ENCODE results near the gene SFXN4. TPM values are rescaled to one million over a fixed set of nuclear protein-coding genes. Genes with fewer than 3 reads are reported as not detected.
A peak's percentile ranks its signal among the peaks of the same experiment; 100 is the strongest.

The SFXN4 gene
- total RNA-seq, 1 experiment from 2014 or later = 21.9 TPM

DNA sequence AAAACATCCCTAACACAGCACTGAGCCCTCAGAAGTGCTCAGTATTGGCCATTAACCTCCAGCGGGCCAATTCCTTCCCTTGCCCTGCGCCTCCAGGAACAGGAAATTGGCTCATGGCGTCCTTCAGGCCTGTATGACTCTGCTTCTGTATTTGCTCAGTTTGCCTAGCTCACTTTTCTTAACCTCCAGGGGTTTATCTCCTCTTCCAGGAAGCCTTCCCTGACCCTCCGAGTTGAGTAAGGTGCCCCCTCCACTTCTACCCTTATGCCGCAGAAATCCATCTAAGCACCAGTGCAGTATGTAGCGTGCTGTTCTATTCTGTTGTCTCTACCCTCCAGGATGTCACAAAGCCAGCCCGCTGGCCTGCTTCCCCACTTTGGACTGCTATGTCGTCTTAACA lies 1.1 kb upstream of the SFXN4 start:
- H3K14ac ChIP-seq (ENCODE audit: insufficient read depth, low read length) = no peak overlapping the region
- no peak for DNase-seq
- H4K91ac ChIP-seq (ENCODE audit: insufficient read length, low read depth, low read length) = no peak overlapping the region
- H4K20me1 ChIP-seq (ENCODE audit: control insufficient read depth, insufficient read depth, insufficient read length) = no peaks in the 10 kb centered on the region
- H4K5ac ChIP-seq (ENCODE audit: insufficient read length, low read depth, low read length) = no peak overlapping the region
- H3K27ac ChIP-seq (ENCODE audit: insufficient read length, low read depth, low read length) = no peak overlapping the region
- H3K9me3 ChIP-seq (ENCODE audit: control insufficient read depth, low read depth, low read length) = no peaks in the 10 kb centered on the region
- no peak overlapping the region for H2BK15ac ChIP-seq (ENCODE audit: low read depth, low read length)
- H4K8ac ChIP-seq (replicated peaks; ENCODE audit: insufficient read length, low read depth, low read length) = no peak overlapping the region
- Mint-ChIP-seq H3K4me1 (peaks cover 13 to 22% of the 10 kb centered on the region in 2 experiments), H3K9me3 (no peaks in the 10 kb centered on the region), H3K27me3 (ENCODE audit: low read depth) (no peaks in the 10 kb centered on the region), H3K27ac (no peak overlapping the region; a peak in 1 of 7 replicates), H3K4me3 (peak overlapping the region; percentile 83 to 88), H3K36me3 (ENCODE audit: insufficient read depth in 1 of 3, low read depth in 3 of 3) (peaks cover 21 to 52% (median 38%) of the 10 kb centered on the region in 3 experiments)
- no peak overlapping the region for H2AK5ac ChIP-seq (ENCODE audit: insufficient read length, low read length)
- no peaks in the 10 kb centered on the region for H3K79me2 ChIP-seq (ENCODE audit: insufficient read depth, low read length)
- no peaks in the 10 kb centered on the region for H3K4me1 ChIP-seq (ENCODE audit: insufficient read depth, low read length)
- H3K23me2 ChIP-seq (ENCODE audit: insufficient read length, low read depth, low read length, poor library complexity, severe bottlenecking) = peaks cover 5% of the 10 kb centered on the region
- H3T11ph ChIP-seq (ENCODE audit: low read length) = no peak overlapping the region
- H3K18ac ChIP-seq (ENCODE audit: insufficient read length, low read depth, low read length) = no peak overlapping the region
- H3K23ac ChIP-seq (ENCODE audit: insufficient read length, low read depth, low read length) = no peak overlapping the region
- no peak overlapping the region for H2BK12ac ChIP-seq (ENCODE audit: insufficient read length, low read depth, low read length)
- TF ChIP-seq, protein P1, sequence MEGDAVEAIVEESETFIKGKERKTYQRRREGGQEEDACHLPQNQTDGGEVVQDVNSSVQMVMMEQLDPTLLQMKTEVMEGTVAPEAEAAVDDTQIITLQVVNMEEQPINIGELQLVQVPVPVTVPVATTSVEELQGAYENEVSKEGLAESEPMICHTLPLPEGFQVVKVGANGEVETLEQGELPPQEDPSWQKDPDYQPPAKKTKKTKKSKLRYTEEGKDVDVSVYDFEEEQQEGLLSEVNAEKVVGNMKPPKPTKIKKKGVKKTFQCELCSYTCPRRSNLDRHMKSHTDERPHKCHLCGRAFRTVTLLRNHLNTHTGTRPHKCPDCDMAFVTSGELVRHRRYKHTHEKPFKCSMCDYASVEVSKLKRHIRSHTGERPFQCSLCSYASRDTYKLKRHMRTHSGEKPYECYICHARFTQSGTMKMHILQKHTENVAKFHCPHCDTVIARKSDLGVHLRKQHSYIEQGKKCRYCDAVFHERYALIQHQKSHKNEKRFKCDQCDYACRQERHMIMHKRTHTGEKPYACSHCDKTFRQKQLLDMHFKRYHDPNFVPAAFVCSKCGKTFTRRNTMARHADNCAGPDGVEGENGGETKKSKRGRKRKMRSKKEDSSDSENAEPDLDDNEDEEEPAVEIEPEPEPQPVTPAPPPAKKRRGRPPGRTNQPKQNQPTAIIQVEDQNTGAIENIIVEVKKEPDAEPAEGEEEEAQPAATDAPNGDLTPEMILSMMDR (conservative IDR thresholded peaks at IDR 0.05) = no peak
- WGBS (ENCODE audit: extremely low coverage, insufficient read length, low lambda C conversion rate) = no CpG with 5 or more reads among the region's 8 CpGs
- H2BK120ac ChIP-seq (ENCODE audit: low read depth, low read length, poor library complexity, severe bottlenecking) = no peak overlapping the region
- no peaks in the 10 kb centered on the region for H3K79me1 ChIP-seq (ENCODE audit: insufficient read depth, low read depth, low read length, poor library complexity, severe bottlenecking)
- no peak overlapping the region for H2BK20ac ChIP-seq (ENCODE audit: low read depth, low read length, poor library complexity, severe bottlenecking)
- no peak overlapping the region for H2AFZ ChIP-seq (ENCODE audit: low read length)
- H3K56ac ChIP-seq (ENCODE audit: insufficient read length, low read depth, low read length) = no peak overlapping the region
- H3K4ac ChIP-seq (ENCODE audit: low read depth, low read length) = no peak overlapping the region
- H2BK5ac ChIP-seq (ENCODE audit: insufficient read length, low read length) = no peak overlapping the region
- H3K9ac ChIP-seq (ENCODE audit: extremely low read depth, insufficient read length, low read length) = no peak overlapping the region
- peak overlapping the region; percentile 92 for H3K4me2 ChIP-seq (ENCODE audit: insufficient read depth, insufficient read length, low read length)
- no peaks in the 10 kb centered on the region for H3K27me3 ChIP-seq (ENCODE audit: insufficient read depth, low read length)

All from H9 (cell line).